Measurements from ENCODE around the gene KRTAP10-6. TPM values are rescaled to one million over a fixed set of nuclear protein-coding genes. Genes with fewer than 3 reads are reported as not detected.
A peak's percentile ranks its signal among the peaks of the same experiment; 100 is the strongest.

Gene KRTAP10-6
- total and polyA plus RNA-seq, 2 of the 8 experiments (the other 6 are each of a cell fraction or from before 2014, with no cell fraction given) = 0.12 TPM; not detected in 1

DNA sequence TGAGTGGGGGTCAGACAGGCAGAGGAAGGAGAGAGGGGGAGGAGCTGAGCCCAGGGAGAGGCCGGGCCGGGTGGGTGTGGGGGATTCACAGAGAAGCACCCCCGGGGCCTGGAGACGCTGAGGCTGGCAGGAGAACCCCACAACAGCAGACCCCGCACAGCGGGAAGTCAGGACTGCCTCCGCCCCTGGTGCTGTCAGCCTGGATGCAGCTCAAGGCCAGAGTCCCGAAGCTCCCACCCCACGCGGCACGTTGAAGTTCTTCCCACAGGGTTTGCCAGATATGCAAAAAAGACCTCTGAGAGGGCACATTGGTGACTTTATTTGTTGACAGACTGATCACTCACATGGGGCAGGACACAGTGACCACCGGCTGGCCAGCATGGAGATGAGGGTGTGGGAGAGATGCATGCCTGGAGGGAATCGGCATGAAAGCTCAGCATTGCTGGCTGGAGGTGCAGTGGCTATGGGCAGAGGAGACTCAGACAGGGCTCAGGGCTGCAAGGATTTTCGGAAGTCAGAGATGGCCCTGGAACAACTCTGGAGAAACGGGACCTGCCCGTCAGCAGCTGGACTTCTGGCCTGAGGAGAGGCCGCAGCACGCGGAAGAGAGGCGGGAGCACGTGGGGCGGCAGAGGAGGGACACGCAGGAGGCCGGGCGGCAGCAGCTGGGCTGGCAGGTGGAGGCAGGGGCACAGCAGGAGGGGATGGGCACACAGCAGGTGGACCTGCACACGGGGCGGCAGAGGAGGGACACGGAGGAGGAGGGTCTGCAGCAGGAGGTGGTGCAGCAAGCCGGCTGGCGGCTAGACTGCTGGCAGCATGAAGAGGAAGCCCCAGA, 34.6 kb downstream of the KRTAP10-6 start:
- Histone ChIP-seq H3K4me3 (ENCODE audit: extremely low read depth in 1 of 4, insufficient read depth in 2 of 4, low read depth in 3 of 4, low read length in 4 of 4) (no peak overlapping the region), H3K36me3 (ENCODE audit: control insufficient read depth in 2 of 4, insufficient read depth in 4 of 4, low read length in 3 of 4) (no peaks in the 10 kb centered on the region), H4K91ac (replicated peaks; ENCODE audit: insufficient read length, low read length) (no peak overlapping the region), H3K79me2 (ENCODE audit: control insufficient read depth in 1 of 2, insufficient read depth in 2 of 2, low read length in 2 of 2) (no peaks in the 10 kb centered on the region), H3K27me3 (replicated peaks in 1 of 4; ENCODE audit: control insufficient read depth in 3 of 4, extremely low read depth in 1 of 4, insufficient read depth in 3 of 4, low read length in 3 of 4) (no peaks in the 10 kb centered on the region), H2AK5ac (ENCODE audit: low read depth, low read length) (no peak overlapping the region), H3K4me1 (replicated peaks in 1 of 4; ENCODE audit: control insufficient read depth in 3 of 4, insufficient read depth in 4 of 4, low read length in 3 of 4) (peaks cover 2 to 6% (median 4%) of the 10 kb centered on the region in 4 experiments; a peak in 4 of 7 replicates), H3K27ac (ENCODE audit: low read depth, low read length) (no peak overlapping the region), H2BK120ac (replicated peaks; ENCODE audit: low read depth, low read length) (no peak overlapping the region), H4K20me1 (replicated peaks in 1 of 2; ENCODE audit: control insufficient read depth in 1 of 2, insufficient read depth in 2 of 2, low read length in 2 of 2) (no peaks in the 10 kb centered on the region), H2BK15ac (ENCODE audit: low read length) (no peak overlapping the region), H2BK5ac (ENCODE audit: low read depth, low read length) (0 out of 2 replicates have a peak overlapping the region, but pooled peaks have one; percentile 16), H4K5ac (ENCODE audit: insufficient read length, low read depth, low read length) (no peak overlapping the region), H2BK12ac (ENCODE audit: low read depth, low read length) (peak overlapping the region; percentile 50; the same call in 1 of the 2 replicates), H2BK20ac (ENCODE audit: low read length) (no peak overlapping the region), H3K18ac (ENCODE audit: extremely low read depth, low read length) (no peak overlapping the region; the same call in 1 of the 2 replicates), H3K4ac (replicated peaks; ENCODE audit: insufficient read length, low read depth, low read length) (no peak overlapping the region), H3K23ac (ENCODE audit: insufficient read length) (no peak overlapping the region), H3K14ac (ENCODE audit: insufficient read length) (no peak overlapping the region), H3K4me2 (ENCODE audit: insufficient read depth in 1 of 2, low read depth in 2 of 2, low read length in 2 of 2) (no peak overlapping the region), H3K9ac (replicated peaks in 1 of 4; ENCODE audit: extremely low read depth in 1 of 4, low read depth in 3 of 4, low read length in 3 of 4) (no peak overlapping the region), H3K23me2 (ENCODE audit: low read depth, low read length) (no peaks in the 10 kb centered on the region), H4K8ac (ENCODE audit: extremely low read depth, insufficient read depth, low read length) (0 out of 2 replicates have a peak overlapping the region, but pooled peaks have one; percentile 18), H3K9me3 (ENCODE audit: insufficient read depth in 2 of 2, low read depth in 1 of 2, low read length in 1 of 2) (no peaks in the 10 kb centered on the region), H3K79me1 (ENCODE audit: low read depth, low read length) (no peaks in the 10 kb centered on the region; the same call in 1 of the 2 replicates), H2AFZ (ENCODE audit: low read length) (no peak overlapping the region), H3K56ac (replicated peaks; ENCODE audit: insufficient read length, low read depth, low read length) (no peak overlapping the region)
- FAIRE-seq (no peak), DNase-seq (ENCODE audit: low read depth in 1 of 2, low spot score in 2 of 2) (peak in 1 of 2 experiments; percentile 46)
- ChIA-PET POLR2A (ENCODE audit: partially characterized antibody) (interaction anchor here (0.7 to 1.2 kb wide), 3 partner anchors 8 to 61 kb away, joined by 3 to 4 read pairs (median 4); no protein-coding TSS in a partner anchor), CTCF (ENCODE audit: partially characterized antibody) (interaction anchor here (0.6 to 2.0 kb wide), 7 partner anchors 11 to 696 kb away, joined by 3 to 6 read pairs (median 4); no protein-coding TSS in a partner anchor)
- no peak for TF ChIP-seq YY1 (IDR thresholded peaks at IDR 0.05; ENCODE audit: low read depth, low read length)
- no peak for TF ChIP-seq HDAC6 (IDR thresholded peaks at IDR 0.05; ENCODE audit: low read depth, low read length)
- WGBS, 2 experiments (ENCODE audit: extremely low coverage in 1 of 2, insufficient coverage in 1 of 2, insufficient read length in 1 of 2, insufficient replicate concordance in 2 of 2, low coverage in 1 of 2, low lambda C conversion rate in 2 of 2, missing lambda C conversion rate in 1 of 2) = 89% methylated on average over 27 of the region's 30 CpGs; no CpG with 5 or more reads in 1 of the 2 experiments
